D721Med (cell line): ENCODE data around the gene ZNF580.

Experiments used
- DNase-seq: peaks from one replicate; pipeline ENCODE4 v3.0.0; 2011; ENCODE audit warnings: low spot score; ENCODE audit not compliant: insufficient read length
- FAIRE-seq: peaks from 2 replicates; lab custom pipeline; 2011; peaks lifted over from hg19 to GRCh38; lab: Jason Lieb, UNC
- CTCF ChIP-seq: IDR thresholded peaks from 2 replicates; pipeline ENCODE4 v1.5.1; 2012; ENCODE audit warnings: mild to moderate bottlenecking, control low read depth; ENCODE audit not compliant: insufficient read depth; ENCODE audit errors: missing control alignments

The ZNF580 gene

GRCh38 chr19:55685776-55686175 lies 45.0 kb downstream of the ZNF580 start:
- FAIRE-seq (no peak), DNase-seq (no peak)
- no peak for TF ChIP-seq CTCF

GRCh38 chr19:55686311-55687050 lies 45.7 kb downstream of the ZNF580 start:
- no peak for TF ChIP-seq CTCF
- DNase-seq (no peak), FAIRE-seq (no peak)

DNA sequence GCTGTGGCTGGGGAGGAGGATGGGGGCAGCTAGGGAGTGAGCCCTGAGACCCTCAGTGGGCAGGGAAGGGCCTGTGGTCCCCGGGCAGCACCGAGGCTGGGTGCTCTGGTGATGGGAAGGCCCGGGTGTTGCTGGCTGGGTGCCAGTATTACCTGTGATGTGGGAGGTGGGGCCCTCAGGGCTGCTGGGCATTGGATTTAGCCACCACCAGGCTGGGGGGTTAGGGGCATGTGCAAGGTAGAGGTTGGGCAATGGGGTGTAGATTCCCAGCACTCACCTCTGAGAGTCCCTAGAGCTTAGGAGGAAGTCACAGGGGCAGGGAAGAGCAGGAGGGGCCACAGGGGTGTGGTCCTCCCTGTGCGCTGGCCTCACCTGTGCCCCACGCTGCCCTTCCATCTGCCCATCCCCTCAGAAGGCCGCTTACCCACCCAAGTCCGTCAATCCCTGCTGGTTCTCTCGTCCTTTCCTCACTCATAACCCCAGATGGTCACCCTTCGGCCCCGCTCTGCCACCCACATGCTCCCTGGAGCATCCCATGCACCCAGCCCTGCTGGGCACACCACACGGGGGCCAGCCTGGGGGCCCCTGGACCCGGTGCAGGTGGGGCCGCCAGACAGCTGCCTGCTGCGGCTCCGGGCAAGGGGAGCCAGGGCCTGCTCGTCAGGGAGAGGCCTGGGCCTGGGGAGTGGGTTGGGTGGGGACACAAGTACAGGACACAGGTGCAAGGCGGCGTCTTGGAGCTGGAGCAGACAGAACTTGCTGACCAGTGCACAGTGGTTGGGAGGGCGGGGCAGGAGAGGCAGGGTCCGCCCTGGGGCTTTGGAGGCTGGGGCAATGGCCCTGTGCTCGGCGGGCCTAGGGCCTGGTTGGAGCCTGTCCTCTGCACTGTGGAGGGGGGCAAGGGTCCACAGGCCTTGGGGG lies 46.7 kb downstream of the ZNF580 start:
- no peak for TF ChIP-seq CTCF
- DNase-seq = no peak
- FAIRE-seq = no peak

DNA sequence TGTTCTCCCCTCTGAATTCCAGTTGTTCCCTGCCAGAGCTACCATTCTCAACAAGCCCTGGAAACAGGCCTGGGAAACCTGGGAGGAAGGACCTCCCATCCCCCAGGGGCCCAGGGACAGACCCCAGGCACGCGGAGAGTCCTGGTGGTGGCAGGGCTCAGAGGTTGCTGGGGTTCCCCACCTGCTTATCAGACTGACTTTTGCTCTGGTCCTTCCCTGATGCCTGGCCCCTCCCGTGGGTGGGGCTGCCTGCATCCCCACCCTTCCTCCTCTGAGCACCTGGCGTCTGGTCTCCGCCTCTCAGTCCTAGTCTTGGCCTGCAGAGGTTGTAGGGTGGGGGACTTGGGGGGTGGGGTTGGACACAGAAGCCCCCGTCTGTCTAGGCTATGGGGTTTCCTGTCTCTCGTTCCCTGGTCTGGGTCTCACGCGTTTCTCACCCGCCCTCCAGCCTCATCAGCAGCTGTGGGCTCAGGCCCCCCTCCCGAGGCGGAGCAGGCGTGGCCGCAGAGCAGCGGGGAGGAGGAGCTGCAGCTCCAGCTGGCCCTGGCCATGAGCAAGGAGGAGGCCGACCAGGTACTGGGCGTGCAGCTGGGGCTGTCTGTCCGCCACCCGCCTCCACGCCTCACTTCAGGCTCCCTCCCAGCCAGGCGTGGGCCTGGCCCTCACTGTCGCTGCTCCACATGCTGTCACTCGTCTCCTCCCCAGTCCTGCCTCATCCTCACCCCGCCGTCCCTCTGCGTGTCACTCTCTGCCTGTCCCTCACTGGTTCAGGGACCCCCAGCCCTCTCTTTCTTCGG lies 47.8 kb downstream of the ZNF580 start:
- FAIRE-seq = no peak
- no peak for DNase-seq
- no peak for TF ChIP-seq CTCF

GRCh38 chr19:55689411-55690108 lies 48.8 kb downstream of the ZNF580 start:
- FAIRE-seq (no peak), DNase-seq (no peak)
- TF ChIP-seq CTCF = no peak

GRCh38 chr19:55690109-55690768 lies 49.4 kb downstream of the ZNF580 start:
- no peak for DNase-seq
- FAIRE-seq = no peak
- TF ChIP-seq CTCF = no peak
